HG03342 (cell line): ENCODE data around the gene DEFB116.
"Not testable (repeated sequence)": the region's sequence is repeated elsewhere in the genome, so short reads cannot be mapped to it uniquely, and the experiment has no call there.

Experiments
- ATAC-seq: cut with Tn5 transposase; IDR thresholded peaks from one replicate; pipeline ENCODE4 v1.9.1; 2021; ENCODE audit warnings: mild to moderate bottlenecking, moderate library complexity; ENCODE audit not compliant: unreplicated experiment

Gene DEFB116, protein sequence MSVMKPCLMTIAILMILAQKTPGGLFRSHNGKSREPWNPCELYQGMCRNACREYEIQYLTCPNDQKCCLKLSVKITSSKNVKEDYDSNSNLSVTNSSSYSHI

DNA sequence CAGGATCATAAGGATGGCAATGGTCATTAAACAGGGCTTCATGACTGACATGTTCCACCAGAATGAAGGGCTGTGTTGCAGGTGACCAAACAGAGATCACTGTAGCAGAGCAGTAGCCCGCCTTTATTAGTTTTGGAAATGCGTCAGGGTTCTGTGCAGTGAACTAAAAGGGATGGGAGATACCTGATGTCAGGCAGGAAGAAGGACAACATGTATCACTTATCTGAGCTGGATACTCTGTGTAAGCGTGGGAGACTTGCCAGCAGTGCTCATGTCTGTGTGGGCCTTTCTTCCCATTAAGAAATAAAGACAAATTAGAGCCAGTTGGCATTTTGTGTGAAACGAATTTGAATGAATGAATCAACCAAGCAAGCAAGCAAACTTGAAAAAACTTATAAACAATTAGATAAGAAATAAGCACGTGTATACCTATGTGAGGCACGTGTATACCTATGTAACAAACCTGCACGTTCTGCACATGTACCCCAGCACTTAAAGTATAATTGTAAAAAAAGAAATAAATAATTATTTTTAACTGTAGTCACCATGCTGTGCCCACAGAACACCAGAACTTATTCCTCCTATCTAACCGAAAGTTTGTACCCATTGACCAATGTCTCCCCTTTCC lies at the start of gene DEFB116:
TSS of gene DEFB116 (minus strand) at position 51 of the 628 bp plus-strand sequence. CDS start at position 51, 0 bp downstream.
- no peak for ATAC-seq

DNA sequence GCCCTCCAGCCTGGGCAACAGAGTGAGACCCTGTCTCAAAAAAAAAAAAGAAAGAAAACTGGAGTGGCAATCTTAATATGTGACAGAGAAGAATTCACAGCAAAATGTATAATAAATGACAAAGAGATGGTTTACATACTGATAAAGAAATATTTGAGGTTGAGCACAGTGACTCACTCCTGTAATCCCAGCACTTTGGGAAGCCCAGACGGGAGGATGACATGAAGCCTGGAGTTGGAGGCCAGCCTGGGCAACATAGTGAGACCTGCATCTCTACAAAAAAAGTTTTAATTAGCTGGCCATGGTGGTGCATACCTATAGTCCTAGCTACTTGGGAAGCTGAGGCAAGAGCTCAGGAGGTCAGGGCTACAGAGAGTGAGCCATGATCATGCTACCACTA lies 47.6 kb upstream of the DEFB116 start:
- no peak for ATAC-seq

DNA sequence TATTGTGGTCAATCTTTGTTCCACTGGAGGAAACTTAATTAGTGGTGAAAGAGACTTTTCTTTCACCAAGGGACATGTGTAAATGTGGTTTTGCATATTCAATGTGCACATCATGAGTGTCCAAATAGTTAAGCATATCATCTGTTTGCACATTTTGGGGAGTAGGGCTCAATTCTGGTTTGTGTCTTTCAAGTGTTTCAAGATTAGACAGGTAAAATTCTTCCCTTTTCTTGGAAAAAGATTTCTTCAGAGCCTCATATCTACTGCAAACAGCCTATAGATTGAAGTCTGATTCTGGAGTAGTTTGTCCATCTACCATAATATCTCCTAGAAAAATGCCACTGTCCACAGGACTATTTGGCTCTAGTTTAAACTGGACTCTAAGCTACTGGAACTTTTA lies 33.1 kb upstream of the DEFB116 start:
- no peak for ATAC-seq

DNA sequence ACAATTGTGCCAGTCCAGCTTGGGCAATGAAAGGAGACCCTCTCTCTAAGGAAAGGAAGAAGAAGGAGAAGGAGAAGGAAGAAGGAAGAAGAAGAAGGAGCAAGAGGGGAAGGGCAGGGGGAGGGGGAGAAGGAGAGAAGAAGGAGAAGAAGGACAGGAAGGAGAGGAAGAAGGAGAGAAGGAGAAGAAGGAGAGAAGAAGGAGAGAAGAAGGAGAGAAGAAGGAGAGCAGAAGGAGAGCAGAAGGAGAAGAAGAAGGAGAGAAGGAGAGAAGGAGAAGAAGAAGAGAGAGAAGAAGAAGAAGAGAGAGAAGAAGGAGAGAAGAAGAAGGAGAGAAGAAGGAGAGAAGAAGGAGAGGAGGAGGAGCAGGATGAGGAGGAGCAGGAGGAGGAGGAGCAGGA lies 22.5 kb upstream of the DEFB116 start:
- ATAC-seq: no peak

DNA sequence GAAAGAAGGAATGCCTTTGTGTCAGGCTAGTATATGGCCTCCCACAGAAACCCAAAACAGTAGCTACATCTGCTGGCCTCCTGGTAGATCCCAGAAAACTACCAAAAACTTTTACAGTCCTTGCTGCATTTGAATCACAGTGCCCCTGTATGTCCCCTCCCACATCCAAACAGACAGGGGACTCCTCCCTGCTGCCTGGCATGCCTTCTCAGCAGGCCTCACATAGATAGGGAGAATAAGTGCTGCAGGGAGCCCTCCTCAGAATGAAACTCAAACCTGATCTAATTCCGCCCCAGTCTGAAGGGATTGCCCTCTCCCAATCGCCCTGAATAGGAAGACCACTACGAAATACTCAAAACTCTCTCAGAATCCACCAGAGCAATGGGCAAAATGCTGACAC lies 14.1 kb upstream of the DEFB116 start:
- ATAC-seq: no peak

DNA sequence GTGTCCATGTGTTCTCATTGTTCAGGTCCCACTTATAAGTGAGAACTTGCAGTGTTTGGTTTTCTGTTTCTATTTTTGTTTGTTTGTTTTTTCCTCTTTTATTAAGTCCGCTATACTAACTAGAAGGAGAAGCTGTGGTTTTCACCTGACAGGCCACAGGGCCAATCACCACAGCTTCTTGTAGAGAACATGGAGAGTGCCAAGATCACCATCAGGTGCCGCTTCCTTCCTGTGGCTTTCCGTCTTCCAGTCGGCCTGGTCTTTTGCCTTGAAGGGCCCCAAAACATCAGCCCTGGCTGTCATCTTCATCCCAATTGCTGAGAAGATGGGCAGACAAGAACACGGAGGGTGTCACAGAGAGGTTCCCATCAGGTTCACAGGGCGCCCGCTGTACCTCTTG lies 23.4 kb downstream of the DEFB116 start:
- ATAC-seq: not testable (repeated sequence)

DNA sequence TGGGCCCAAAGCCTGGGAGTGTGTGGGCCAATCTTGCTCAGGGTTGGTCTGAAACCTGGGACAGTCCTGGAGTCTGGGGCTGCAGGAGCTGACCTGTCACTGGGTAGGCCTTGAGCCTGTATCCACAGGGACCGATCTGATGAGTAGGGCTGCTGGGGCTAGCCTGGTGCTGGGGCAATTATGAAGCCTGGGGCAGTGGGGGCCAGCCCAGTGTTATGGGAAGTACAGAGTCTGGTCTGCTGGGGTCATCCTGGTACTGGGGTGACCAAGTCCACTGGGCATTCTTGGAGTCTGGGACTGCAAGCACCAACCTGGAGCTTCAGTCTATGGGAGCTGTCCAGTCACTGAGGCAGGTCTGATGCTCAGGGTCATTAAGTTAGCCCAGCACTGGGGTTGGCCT lies 30.2 kb downstream of the DEFB116 start:
- ATAC-seq: no peak

DNA sequence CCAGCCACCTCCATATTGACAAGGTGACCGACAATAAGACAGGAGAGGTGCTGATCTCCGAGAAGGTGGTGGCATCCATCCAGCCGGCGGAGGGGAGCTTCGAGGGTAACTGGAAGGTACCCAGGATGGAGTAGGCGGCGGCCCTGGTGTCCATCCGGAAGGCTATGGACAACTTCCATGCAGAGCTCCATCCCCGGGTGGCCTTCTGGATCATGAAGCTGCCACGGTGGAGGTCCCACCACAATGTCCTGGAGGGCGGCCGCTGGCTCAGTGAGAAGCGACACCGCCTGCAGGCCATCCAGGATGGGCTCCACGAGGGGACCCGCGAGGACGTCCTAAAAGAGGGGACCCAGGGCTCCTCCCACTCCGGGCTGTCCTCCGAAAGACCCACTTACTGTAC lies 33.9 kb downstream of the DEFB116 start:
- ATAC-seq: no peak

DNA sequence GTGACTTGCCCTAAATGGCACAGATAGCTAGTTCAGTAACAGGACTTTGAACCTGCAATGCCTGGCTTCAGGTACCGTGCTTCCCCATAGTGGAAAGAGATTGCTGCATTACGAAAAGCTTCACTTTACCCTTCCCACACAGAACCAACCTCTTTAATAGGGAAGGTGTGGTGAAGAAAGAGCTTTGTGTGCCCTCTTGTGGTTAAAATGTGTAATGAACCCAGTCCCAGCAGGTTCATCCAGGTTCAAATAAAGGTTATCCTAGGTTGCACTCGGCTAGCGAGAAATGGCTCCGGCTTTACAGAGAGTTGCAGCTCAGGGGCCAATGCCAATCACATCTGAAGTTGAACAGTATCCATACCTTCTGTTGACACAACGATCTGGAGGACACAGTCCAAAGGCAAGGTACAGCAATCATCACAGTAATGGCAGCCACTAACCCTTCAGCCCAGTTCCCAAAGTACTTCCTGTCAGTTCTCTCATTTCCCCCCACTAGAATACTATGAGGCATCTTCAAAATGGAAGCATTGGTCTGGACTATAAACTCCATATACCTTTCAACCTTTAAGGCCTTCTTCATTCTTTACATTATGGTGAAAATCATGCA lies 48.0 kb downstream of the DEFB116 start:
- ATAC-seq: no peak

DNA sequence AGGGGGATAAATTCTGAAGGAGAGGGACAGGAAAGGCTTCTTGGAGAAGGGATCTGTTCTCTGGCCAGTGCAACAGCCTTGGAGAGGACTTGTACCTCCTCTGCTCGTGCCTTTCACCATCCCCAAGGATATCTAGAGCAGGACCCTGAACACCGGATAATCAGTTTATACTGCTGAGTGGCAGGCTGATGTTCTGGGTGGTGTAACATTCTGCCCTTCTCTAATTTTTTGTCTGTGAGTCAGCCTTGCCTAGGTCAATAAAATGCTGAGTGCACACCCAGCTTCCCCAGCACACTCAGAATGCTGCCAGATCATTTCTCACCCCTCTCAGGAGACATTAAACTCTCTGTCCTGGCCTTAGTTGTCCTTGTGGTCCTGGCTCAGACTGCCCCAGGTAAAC lies 51.0 kb downstream of the DEFB116 start, which contains the start of gene DEFB115:
TSS of gene DEFB115 (plus strand) at position 301 of the 400 bp plus-strand sequence. CDS start at position 301, 0 bp downstream.
- no peak for ATAC-seq

DNA sequence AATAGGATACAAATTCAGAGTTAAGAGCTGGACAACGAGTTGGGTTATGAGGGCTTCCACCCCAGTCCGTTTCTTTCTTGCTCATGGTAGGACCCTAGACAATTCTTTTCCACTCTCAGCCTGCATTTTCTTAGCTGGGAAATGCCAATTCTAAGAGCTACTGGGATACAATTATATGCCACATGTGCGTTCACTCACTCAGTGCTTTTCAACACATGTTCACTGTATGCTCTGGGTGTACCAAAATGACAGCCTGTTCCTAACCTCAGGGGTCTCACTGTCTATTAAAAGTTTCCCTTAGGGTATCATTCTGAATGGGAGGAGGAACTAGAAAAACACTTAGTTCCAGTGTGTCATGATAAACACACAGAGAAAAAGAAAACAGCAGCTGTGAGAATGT lies 51.4 kb downstream of the DEFB116 start:
- ATAC-seq: no peak
